ENCODE measurements around the gene ADK. TPM values are rescaled to one million over a fixed set of nuclear protein-coding genes. Genes with fewer than 3 reads are reported as not detected.

ADK gene
- total and polyA plus RNA-seq, 2 of the 13 experiments (the other 11 are each of a cell fraction or from before 2014, with no cell fraction given) = 48.6 to 79.1 TPM

- TF ChIP-seq CTCF (CRISPR knock-in tag; IDR thresholded peaks at IDR 0.05) (no peak), MAFG (CRISPR knock-in tag; IDR thresholded peaks at IDR 0.05) (no peak), CREM (IDR thresholded peaks at IDR 0.05) (no peak), CREM (CRISPR knock-in tag; IDR thresholded peaks at IDR 0.05) (no peak), ZNF83 (CRISPR knock-in tag; IDR thresholded peaks at IDR 0.05; ENCODE audit: borderline replicate concordance) (no peak), CEBPZ (IDR thresholded peaks at IDR 0.05; ENCODE audit: low read length) (no peak), ELF3 (CRISPR knock-in tag; IDR thresholded peaks at IDR 0.05) (no peak), TFE3 (CRISPR knock-in tag; IDR thresholded peaks at IDR 0.05) (no peak), GLMP (CRISPR knock-in tag; IDR thresholded peaks at IDR 0.05; ENCODE audit: borderline replicate concordance) (no peak), ZNF761 (CRISPR knock-in tag; conservative IDR thresholded peaks at IDR 0.05) (no peak), ZSCAN22 (CRISPR knock-in tag; IDR thresholded peaks at IDR 0.05) (no peak)
These were observed 37.5 kb upstream of the ADK start (continued) for GRCh38 chr10:74113546-74113945.
